ENCODE results near the gene UBE2J2. TPM values are rescaled to one million over a fixed set of nuclear protein-coding genes. Genes with fewer than 3 reads are reported as not detected.
A peak's percentile ranks its signal among the peaks of the same experiment; 100 is the strongest.
"Not testable (repeated sequence)": the region's sequence is repeated elsewhere in the genome, so short reads cannot be mapped to it uniquely, and the experiment has no call there.

The UBE2J2 gene
- total RNA-seq, result 10 to 100 TPM; 34.9 to 41.2 (median 37.1) TPM
- polyA plus RNA-seq, result 38.4 TPM
- long read RNA-seq, donor 1, transcript UBE2J2-202 (7 exons, 1,733 nt), result major isoform, 77 of 107 reads
- long read RNA-seq, donor 1, transcript UBE2J2-204 (6 exons, 1,057 nt), result minor isoform, 13 of 107 reads
- long read RNA-seq, donor 1, partial matches to known transcripts, result 1 of 107 reads
- long read RNA-seq, donor 1, other reads (novel, unspliced or antisense), result 12 of 107 reads
- long read RNA-seq, donor 2, transcript UBE2J2-202 (7 exons, 1,733 nt), result major isoform, 33 of 43 reads
- long read RNA-seq, donor 2, partial matches to known transcripts, result 0 of 43 reads
- long read RNA-seq, donor 2, other reads (novel, unspliced or antisense), result 6 of 43 reads
- long read RNA-seq, donor 3, transcript UBE2J2-204 (6 exons, 1,057 nt), result minor isoform, 7 of 56 reads
- long read RNA-seq, donor 3, transcript UBE2J2-202 (7 exons, 1,733 nt), result major isoform, 33 of 56 reads
- long read RNA-seq, donor 3, partial matches to known transcripts, result 2 of 56 reads
- long read RNA-seq, donor 3, other reads (novel, unspliced or antisense), result 9 of 56 reads
- long read RNA-seq, donor 4, transcript UBE2J2-202 (7 exons, 1,733 nt), result major isoform, 37 of 42 reads
- long read RNA-seq, donor 4, partial matches to known transcripts, result 0 of 42 reads
- long read RNA-seq, donor 4, other reads (novel, unspliced or antisense), result 3 of 42 reads

- intact Hi-C loops (cut with DNase I), result no loop called here
- no peaks in the 10 kb centered on the region for H3K27me3 ChIP-seq (ENCODE audit: control insufficient read depth, insufficient read depth)
- peak within 1 kb of the TSS; percentile 80 for H3K4me3 ChIP-seq (ENCODE audit: low read length)
- WGBS, result 1% methylated on average over 105 of the region's 105 CpGs
- DNase-seq, result peak; percentile 96 to 98 (median 98)
- H3K4me1 ChIP-seq (ENCODE audit: control insufficient read depth, insufficient read depth, low read length), result peaks cover 19% of the 10 kb centered on the region
- peak within 1 kb of the TSS; percentile 76 for H3K27ac ChIP-seq (ENCODE audit: low read length)
- peak; percentile 97 for ATAC-seq
- H3K9me3 ChIP-seq (ENCODE audit: control insufficient read depth, low read length), result no peaks in the 10 kb centered on the region
Measured at GRCh38 chr1:1273512-1274298, at the start of gene UBE2J2. TSS of gene UBE2J2 (minus strand) at chr1:1273854. CDS start at chr1:1267992, 5,862 bp downstream.

GRCh38 chr1:1322952-1323351 is 49.3 kb upstream of the UBE2J2 start:
- Histone ChIP-seq H3K27me3 (ENCODE audit: control insufficient read depth, insufficient read depth) (no peaks in the 10 kb centered on the region), H3K27ac (ENCODE audit: low read length) (no peak overlapping the region), H3K4me1 (ENCODE audit: control insufficient read depth, insufficient read depth, low read length) (no peaks in the 10 kb centered on the region), H3K4me3 (ENCODE audit: low read length) (no peak overlapping the region), H3K9me3 (ENCODE audit: control insufficient read depth, low read length) (no peaks in the 10 kb centered on the region)
- ATAC-seq (no peak), DNase-seq (no peak)
- intact Hi-C loops (cut with DNase I), result no loop called here
- 87% methylated on average over 10 of the region's 10 CpGs for WGBS

GRCh38 chr1:1322418-1322817 is 48.8 kb upstream of the UBE2J2 start:
- Histone ChIP-seq H3K4me1 (ENCODE audit: control insufficient read depth, insufficient read depth, low read length) (no peaks in the 10 kb centered on the region), H3K4me3 (ENCODE audit: low read length) (no peak overlapping the region), H3K9me3 (ENCODE audit: control insufficient read depth, low read length) (no peaks in the 10 kb centered on the region), H3K27ac (ENCODE audit: low read length) (no peak overlapping the region), H3K27me3 (ENCODE audit: control insufficient read depth, insufficient read depth) (no peaks in the 10 kb centered on the region)
- intact Hi-C loops (cut with DNase I), result no loop called here
- no peak for DNase-seq
- no peak for ATAC-seq
- 86% methylated on average over 13 of the region's 14 CpGs for WGBS

- Histone ChIP-seq H3K27ac (ENCODE audit: low read length) (no peak overlapping the region), H3K4me3 (ENCODE audit: low read length) (no peak overlapping the region), H3K27me3 (ENCODE audit: control insufficient read depth, insufficient read depth) (no peaks in the 10 kb centered on the region), H3K4me1 (ENCODE audit: control insufficient read depth, insufficient read depth, low read length) (no peaks in the 10 kb centered on the region), H3K9me3 (ENCODE audit: control insufficient read depth, low read length) (no peaks in the 10 kb centered on the region)
- intact Hi-C loops (cut with DNase I), result no loop called here
- DNase-seq (no peak), ATAC-seq (no peak)
- 85% methylated on average over 8 of the region's 8 CpGs for WGBS
Measured at GRCh38 chr1:1321477-1321876, 47.8 kb upstream of the UBE2J2 start.

GRCh38 chr1:1320666-1321448 is 47.2 kb upstream of the UBE2J2 start:
- Histone ChIP-seq H3K4me1 (ENCODE audit: control insufficient read depth, insufficient read depth, low read length) (no peaks in the 10 kb centered on the region), H3K27ac (ENCODE audit: low read length) (no peak overlapping the region), H3K9me3 (ENCODE audit: control insufficient read depth, low read length) (no peaks in the 10 kb centered on the region), H3K4me3 (ENCODE audit: low read length) (no peak overlapping the region), H3K27me3 (ENCODE audit: control insufficient read depth, insufficient read depth) (no peaks in the 10 kb centered on the region)
- ATAC-seq, result no peak
- WGBS, result 69% methylated on average over 23 of the region's 23 CpGs
- DNase-seq, result no peak
- intact Hi-C loops (cut with DNase I), result no loop called here

GRCh38 chr1:1319646-1319941 is 45.9 kb upstream of the UBE2J2 start:
- no peak for ATAC-seq
- no peak for DNase-seq
- Histone ChIP-seq H3K4me1 (ENCODE audit: control insufficient read depth, insufficient read depth, low read length) (no peaks in the 10 kb centered on the region), H3K4me3 (ENCODE audit: low read length) (no peak overlapping the region), H3K27ac (ENCODE audit: low read length) (no peak overlapping the region), H3K9me3 (ENCODE audit: control insufficient read depth, low read length) (no peaks in the 10 kb centered on the region), H3K27me3 (ENCODE audit: control insufficient read depth, insufficient read depth) (no peaks in the 10 kb centered on the region)
- WGBS, result 93% methylated on average over 13 of the region's 13 CpGs
- intact Hi-C loops (cut with DNase I), result no loop called here

- DNase-seq (no peak), ATAC-seq (peak in 1 of 2 donors; percentile 9)
- Histone ChIP-seq H3K4me3 (ENCODE audit: low read length) (no peak overlapping the region), H3K27ac (ENCODE audit: low read length) (no peak overlapping the region), H3K4me1 (ENCODE audit: control insufficient read depth, insufficient read depth, low read length) (no peaks in the 10 kb centered on the region), H3K9me3 (ENCODE audit: control insufficient read depth, low read length) (no peaks in the 10 kb centered on the region), H3K27me3 (ENCODE audit: control insufficient read depth, insufficient read depth) (no peaks in the 10 kb centered on the region)
- WGBS, result 89% methylated on average over 36 of the region's 36 CpGs
- intact Hi-C loops (cut with DNase I), result no loop called here
Measured at GRCh38 chr1:1318777-1319645, 45.4 kb upstream of the UBE2J2 start.

GRCh38 chr1:1318131-1318652 is 44.5 kb upstream of the UBE2J2 start:
- no peak overlapping the region for H3K4me3 ChIP-seq (ENCODE audit: low read length)
- peak; percentile 61 to 62 for ATAC-seq
- no peaks in the 10 kb centered on the region for H3K9me3 ChIP-seq (ENCODE audit: control insufficient read depth, low read length)
- no peaks in the 10 kb centered on the region for H3K27me3 ChIP-seq (ENCODE audit: control insufficient read depth, insufficient read depth)
- no peaks in the 10 kb centered on the region for H3K4me1 ChIP-seq (ENCODE audit: control insufficient read depth, insufficient read depth, low read length)
- H3K27ac ChIP-seq (ENCODE audit: low read length), result no peak overlapping the region
- DNase-seq, result peak; percentile 88 to 93 (median 88)
- WGBS, result 69% methylated on average over 9 of the region's 9 CpGs
- intact Hi-C loops (cut with DNase I), result no loop called here

GRCh38 chr1:1317420-1317819 is 43.8 kb upstream of the UBE2J2 start:
- H3K4me1 ChIP-seq (ENCODE audit: control insufficient read depth, insufficient read depth, low read length), result no peaks in the 10 kb centered on the region
- WGBS, result 81% methylated on average over 6 of the region's 6 CpGs
- intact Hi-C loops (cut with DNase I), result no loop called here
- H3K27ac ChIP-seq (ENCODE audit: low read length), result no peak overlapping the region
- H3K9me3 ChIP-seq (ENCODE audit: control insufficient read depth, low read length), result no peaks in the 10 kb centered on the region
- no peak overlapping the region for H3K4me3 ChIP-seq (ENCODE audit: low read length)
- no peak for DNase-seq
- no peaks in the 10 kb centered on the region for H3K27me3 ChIP-seq (ENCODE audit: control insufficient read depth, insufficient read depth)
- ATAC-seq, result no peak

- H3K27ac ChIP-seq (ENCODE audit: low read length); H3K4me3 ChIP-seq (ENCODE audit: low read length); H3K9me3 ChIP-seq (ENCODE audit: control insufficient read depth, low read length); ATAC-seq; intact Hi-C loops (cut with DNase I); DNase-seq; H3K27me3 ChIP-seq (ENCODE audit: control insufficient read depth, insufficient read depth); H3K4me1 ChIP-seq (ENCODE audit: control insufficient read depth, insufficient read depth, low read length): not testable (repeated sequence)
- WGBS, result 92% methylated on average over 8 of the region's 8 CpGs
Measured at GRCh38 chr1:1316199-1316598, 42.5 kb upstream of the UBE2J2 start.
